ENCODE data around the gene CSF2.
"Not testable (repeated sequence)": the region's sequence is repeated elsewhere in the genome, so short reads cannot be mapped to it uniquely, and the experiment has no call there.

Gene CSF2

DNA sequence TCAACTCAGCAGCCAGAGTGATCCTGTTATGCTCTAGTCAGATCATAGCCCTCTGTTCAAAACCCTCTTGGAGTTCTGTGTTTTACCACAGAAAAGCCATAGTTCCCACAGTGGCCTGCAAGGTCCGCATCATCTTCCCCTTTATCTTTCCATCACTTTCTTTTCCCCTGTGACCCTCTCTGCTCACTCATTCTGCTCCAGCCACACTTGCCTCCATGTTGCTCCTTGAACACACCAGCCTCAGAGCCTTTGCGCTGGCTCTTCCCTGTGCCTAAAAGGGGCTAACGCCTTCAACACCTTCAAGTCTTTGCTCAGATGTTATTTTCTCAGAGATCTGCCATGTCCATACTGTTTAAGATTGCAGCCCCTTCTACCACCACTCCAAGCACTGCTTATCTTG, 26.3 kb downstream of the CSF2 start:
- Mint-ChIP-seq H3K4me3 (peak overlapping the region; percentile 49), H3K9me3 (no peaks in the 10 kb centered on the region), H3K4me1 (peaks cover 86% of the 10 kb centered on the region), H3K36me3 (peaks cover 44% of the 10 kb centered on the region), H3K27ac (peak overlapping the region; percentile 53)
- ATAC-seq (no peak), DNase-seq (ENCODE audit: low spot score in 2 of 2) (no peak)

DNA sequence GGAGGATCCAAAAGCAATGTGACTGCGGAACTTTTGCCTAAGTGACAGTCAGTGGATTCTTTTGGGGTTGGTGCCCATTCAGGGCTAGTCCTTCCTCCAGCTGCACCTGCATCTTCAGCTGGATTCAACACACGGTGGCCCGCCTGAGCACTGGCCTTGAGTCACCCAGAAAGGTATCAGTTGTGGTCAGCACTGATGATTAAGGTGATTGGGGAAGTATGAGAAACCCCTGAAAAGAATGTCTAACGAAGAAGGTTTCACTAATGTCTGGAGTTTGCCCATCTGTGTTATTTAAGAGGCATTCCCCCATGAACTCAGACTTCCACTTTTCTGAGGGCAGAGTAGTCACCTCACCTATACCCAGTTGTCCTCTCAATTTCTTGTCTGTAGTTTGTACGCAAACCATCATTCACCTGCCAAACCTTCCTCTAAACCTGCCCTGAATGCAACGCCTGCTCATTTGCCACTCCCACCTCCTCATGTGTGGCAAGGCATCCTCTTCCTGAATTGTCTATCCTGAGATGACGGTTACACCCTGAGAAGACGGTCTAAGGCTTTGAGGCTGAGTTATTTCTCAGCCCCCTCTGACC, 27.2 kb downstream of the CSF2 start:
- Mint-ChIP-seq H3K4me1 (peaks cover 86% of the 10 kb centered on the region), H3K9me3 (no peaks in the 10 kb centered on the region), H3K27ac (peak overlapping the region; percentile 53), H3K36me3 (peaks cover 41% of the 10 kb centered on the region), H3K4me3 (peak overlapping the region; percentile 49)
- DNase-seq (ENCODE audit: low spot score in 2 of 2) (peak in 1 of 2 donors; percentile 57), ATAC-seq (peak; percentile 45)

DNA sequence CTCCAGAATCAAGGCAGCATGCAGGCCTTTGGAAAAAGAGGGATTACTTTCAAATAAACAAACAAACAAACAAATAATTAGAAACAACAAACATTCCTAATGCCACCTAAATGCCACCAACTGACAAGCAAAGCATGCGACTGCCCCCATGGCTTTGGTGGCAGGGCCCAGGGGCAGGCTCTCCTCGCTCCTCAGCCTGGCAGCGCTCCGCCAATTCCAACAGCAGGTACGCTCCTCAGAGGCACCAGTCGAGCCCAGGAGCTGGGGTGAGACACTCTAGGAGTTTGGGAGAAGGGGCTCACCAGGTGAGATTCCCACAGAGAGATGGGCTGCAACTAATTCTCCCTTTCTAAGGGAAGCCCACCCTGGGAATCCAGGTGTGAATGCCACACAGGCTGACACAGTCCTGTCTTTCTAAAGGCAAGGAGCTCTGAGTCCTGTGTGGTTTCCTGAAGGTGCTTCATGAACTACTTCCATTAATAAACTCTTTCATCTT, 27.8 kb downstream of the CSF2 start:
- ATAC-seq (no peak), DNase-seq (ENCODE audit: low spot score in 2 of 2) (peak in 1 of 2 donors; percentile 51)
- Mint-ChIP-seq H3K4me1 (peaks cover 81% of the 10 kb centered on the region), H3K36me3 (peaks cover 39% of the 10 kb centered on the region), H3K9me3 (no peaks in the 10 kb centered on the region), H3K4me3 (peak overlapping the region; percentile 49), H3K27ac (peak overlapping the region; percentile 53)

DNA sequence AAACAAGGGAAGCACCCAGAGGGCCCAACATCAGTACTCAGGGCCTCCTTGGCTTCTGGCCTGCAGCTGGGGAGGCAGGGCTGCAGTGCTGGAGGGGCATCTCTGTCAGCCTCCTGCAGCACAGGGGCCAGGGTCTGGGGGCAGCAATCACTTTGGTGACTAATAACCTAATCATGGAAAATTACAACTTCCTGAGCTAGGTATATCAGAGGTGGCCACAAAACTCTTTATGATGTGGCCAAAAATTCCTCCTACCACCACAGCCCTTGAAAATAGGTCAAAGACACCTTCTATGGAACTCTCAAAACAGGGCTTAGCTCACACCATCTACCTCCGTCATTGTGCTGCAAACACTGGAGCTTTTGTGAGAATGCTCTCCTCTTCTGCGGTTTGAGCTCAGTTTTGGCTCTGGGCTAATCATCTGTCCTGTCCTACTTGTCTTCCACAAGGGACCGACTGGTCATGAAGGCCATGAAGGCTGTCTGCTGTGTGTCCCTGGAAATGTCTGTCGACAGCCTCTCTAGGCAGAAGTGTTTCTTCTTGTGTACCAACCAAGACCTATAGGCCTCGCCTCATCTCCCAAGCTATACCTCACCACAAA, 28.6 kb downstream of the CSF2 start:
- Mint-ChIP-seq H3K36me3 (peaks cover 39% of the 10 kb centered on the region), H3K27ac (peak overlapping the region; percentile 53)

DNA sequence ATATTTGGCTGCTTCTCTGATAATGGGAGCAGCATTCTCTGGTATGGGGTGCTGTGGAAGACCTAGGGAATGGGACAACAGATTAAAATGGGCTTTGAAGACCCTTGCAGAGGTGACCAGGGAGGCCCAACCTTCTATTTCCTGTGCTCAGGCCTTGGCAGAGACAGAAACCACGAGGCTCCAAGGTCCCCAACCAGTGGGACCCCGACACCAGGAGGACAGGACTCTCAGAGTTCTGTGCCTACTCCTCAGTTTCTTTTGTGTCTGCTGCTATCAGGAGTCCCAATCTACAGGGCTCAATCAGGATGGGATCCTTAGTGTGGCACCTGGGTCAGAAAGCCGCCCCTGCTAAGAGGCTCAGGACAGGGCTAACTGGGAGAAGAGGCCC, 29.3 kb downstream of the CSF2 start:
- Mint-ChIP-seq H3K36me3 (peaks cover 39% of the 10 kb centered on the region), H3K9me3 (no peaks in the 10 kb centered on the region), H3K4me3 (peak overlapping the region; percentile 49), H3K4me1 (peaks cover 72% of the 10 kb centered on the region), H3K27ac (peak overlapping the region; percentile 53)
- DNase-seq (ENCODE audit: low spot score in 2 of 2) (no peak), ATAC-seq (no peak)

More for the DNA sequence above, 28.6 kb downstream of the CSF2 start:
- H3K4me1 Mint-ChIP-seq: peaks cover 74% of the 10 kb centered on the region
- peak in 1 of 2 donors; percentile 71 for DNase-seq (ENCODE audit: low spot score in 2 of 2)
- H3K9me3 Mint-ChIP-seq: no peaks in the 10 kb centered on the region
- H3K4me3 Mint-ChIP-seq: peak overlapping the region; percentile 49
- peak; percentile 40 for ATAC-seq

DNA sequence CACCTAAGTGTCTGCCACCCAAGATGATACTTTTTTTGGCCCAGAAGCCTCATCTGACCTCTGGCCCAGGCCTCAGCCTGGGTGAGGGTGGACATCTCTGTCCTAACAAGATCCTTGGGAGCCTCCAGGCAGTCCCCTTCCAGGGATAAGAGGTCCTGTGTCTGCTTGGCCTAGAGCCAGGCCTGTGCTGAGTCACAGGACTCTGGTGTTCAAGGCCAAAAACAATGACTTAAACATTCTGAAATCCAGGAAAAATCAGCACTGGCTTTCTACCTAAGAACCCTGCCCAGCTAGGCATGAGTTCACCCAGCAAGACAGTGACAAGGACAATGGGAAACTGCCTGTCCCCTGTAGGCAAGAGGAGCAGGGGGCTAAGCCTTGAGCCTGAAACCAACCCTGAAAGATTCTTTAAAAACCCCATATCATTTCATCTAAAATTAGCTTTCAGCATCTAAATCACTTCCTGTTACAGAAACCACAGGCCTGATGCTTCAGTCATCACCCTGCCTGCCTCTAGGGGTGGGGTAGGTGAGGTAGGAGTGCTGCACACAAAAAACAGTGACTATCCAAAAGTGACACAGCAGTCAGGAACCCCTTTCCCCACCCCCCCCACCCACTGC, 29.9 kb downstream of the CSF2 start:
- Mint-ChIP-seq H3K27ac (peak overlapping the region; percentile 53), H3K4me3 (peak overlapping the region; percentile 49), H3K9me3 (no peaks in the 10 kb centered on the region), H3K4me1 (peaks cover 72% of the 10 kb centered on the region), H3K36me3 (peaks cover 39% of the 10 kb centered on the region)
- ATAC-seq: peak; percentile 69
- DNase-seq (ENCODE audit: low spot score in 2 of 2): peak in 1 of 2 donors; percentile 79

DNA sequence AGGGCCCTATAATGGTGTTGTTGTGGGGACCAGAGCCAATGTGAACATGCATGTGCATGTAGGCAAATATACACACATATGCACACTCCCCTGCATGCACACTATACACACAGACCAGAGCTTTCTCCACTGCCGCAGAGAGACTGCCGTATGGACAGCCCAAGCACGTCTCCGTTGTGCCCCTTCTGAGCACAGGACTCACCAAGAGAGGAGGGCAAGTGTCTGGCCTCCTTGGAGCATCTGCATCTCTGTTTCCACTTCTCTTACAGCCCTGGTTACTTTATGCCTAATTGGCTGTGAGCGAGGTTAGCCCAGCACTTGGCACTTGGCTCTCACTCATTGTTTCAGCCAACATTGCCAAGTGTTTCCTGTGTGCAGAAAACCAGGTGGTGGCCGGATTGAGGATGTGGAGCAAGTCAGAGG, 30.4 kb downstream of the CSF2 start:
- Mint-ChIP-seq H3K4me3 (peak overlapping the region; percentile 49), H3K27ac (peak overlapping the region; percentile 53), H3K4me1 (peaks cover 68% of the 10 kb centered on the region), H3K9me3 (no peaks in the 10 kb centered on the region), H3K36me3 (peaks cover 36% of the 10 kb centered on the region)
- DNase-seq (ENCODE audit: low spot score in 2 of 2) (no peak), ATAC-seq (no peak)

DNA sequence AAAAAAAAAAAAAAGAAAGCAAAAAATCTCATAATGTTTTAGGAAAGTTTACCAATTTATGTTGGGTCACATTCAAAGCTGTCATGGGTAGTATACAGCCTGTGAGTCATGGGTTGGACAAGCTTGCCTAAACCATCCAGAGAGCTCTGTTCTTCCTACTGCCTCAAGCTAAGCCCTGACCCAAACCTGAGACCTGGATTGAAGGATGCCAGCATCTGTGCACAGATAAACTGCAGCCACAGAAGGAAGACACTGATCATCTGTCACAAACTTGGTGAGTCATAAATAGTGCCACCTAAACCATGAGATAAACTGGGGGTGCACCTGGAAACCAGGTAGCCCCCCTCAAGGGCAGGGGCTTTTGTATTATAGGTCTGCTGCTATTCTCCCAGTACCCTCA, 31.0 kb downstream of the CSF2 start:
- Mint-ChIP-seq H3K27ac (peak overlapping the region; percentile 53), H3K4me1 (peaks cover 63% of the 10 kb centered on the region), H3K36me3 (peaks cover 30% of the 10 kb centered on the region), H3K4me3 (peak overlapping the region; percentile 49), H3K9me3 (no peaks in the 10 kb centered on the region)
- no peak for DNase-seq (ENCODE audit: low spot score in 2 of 2)
- ATAC-seq: no peak

DNA sequence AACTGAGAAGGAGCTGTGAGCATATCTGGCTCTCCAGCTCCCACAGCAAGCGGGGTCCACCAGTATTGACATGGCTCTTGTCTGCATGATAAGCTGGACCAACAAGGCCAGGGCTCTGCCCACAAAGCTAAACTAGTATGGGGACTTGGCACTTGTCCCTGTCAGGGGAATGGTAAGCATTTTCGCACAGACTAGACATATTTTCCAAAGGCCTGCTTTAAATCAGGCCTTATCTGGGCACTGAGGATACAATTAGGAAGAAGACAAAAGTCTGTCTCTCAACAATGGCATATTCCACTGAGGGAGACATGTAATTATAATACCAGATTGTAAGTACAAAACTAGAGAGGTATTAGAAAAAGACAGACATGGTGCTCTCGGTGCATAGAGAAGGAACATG, 32.1 kb downstream of the CSF2 start:
- Mint-ChIP-seq H3K36me3 (peaks cover 22% of the 10 kb centered on the region), H3K4me1 (peaks cover 63% of the 10 kb centered on the region), H3K27ac (peak overlapping the region; percentile 53), H3K9me3 (no peaks in the 10 kb centered on the region), H3K4me3 (peak overlapping the region; percentile 49)
- ATAC-seq (no peak), DNase-seq (ENCODE audit: low spot score in 2 of 2) (no peak)

DNA sequence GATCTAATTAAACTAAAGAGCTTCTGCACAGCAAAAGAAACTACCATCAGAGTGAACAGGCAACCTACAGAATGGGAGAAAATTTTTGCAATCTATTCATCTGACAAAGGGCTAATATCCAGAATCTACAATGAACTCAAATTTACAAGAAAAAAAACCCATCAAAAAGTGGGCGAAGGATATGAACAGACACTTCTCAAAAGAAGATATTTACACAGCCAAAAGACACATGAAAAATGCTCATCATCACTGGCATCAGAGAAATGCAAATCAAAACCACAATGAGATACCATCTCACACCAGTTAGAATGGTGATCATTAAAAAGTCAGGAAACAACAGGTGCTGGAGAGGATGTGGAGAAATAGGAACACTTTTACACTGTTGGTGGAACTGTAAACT, 34.9 kb downstream of the CSF2 start:
- Mint-ChIP-seq H3K36me3 (peaks cover 16% of the 10 kb centered on the region), H3K4me3 (peak overlapping the region; percentile 22), H3K4me1 (peaks cover 64% of the 10 kb centered on the region), H3K27ac (peak overlapping the region; percentile 56)
- ATAC-seq; DNase-seq (ENCODE audit: low spot score in 2 of 2); H3K9me3 Mint-ChIP-seq: not testable (repeated sequence)

DNA sequence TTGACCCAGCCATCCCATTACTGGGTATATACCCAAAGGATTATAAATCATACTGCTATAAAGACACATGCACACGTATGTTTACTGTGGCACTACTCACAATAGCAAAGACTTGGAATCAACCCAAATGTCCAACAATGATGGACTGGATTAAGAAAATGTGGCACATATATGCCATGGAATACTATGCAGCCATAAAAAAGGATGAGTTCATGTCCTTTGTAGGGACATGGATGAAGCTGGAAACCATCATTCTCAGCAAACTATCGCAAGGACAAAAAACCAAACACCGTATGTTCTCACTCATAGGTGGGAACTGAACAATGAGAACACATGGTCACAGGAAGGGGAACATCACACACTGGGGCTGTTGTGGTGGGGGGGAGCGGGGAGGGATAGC, 35.4 kb downstream of the CSF2 start:
- Mint-ChIP-seq H3K4me3 (peak overlapping the region; percentile 22), H3K36me3 (peaks cover 12% of the 10 kb centered on the region), H3K4me1 (peaks cover 63% of the 10 kb centered on the region), H3K27ac (peak overlapping the region; percentile 56)
- not testable (repeated sequence) for DNase-seq (ENCODE audit: low spot score in 2 of 2); ATAC-seq; H3K9me3 Mint-ChIP-seq

DNA sequence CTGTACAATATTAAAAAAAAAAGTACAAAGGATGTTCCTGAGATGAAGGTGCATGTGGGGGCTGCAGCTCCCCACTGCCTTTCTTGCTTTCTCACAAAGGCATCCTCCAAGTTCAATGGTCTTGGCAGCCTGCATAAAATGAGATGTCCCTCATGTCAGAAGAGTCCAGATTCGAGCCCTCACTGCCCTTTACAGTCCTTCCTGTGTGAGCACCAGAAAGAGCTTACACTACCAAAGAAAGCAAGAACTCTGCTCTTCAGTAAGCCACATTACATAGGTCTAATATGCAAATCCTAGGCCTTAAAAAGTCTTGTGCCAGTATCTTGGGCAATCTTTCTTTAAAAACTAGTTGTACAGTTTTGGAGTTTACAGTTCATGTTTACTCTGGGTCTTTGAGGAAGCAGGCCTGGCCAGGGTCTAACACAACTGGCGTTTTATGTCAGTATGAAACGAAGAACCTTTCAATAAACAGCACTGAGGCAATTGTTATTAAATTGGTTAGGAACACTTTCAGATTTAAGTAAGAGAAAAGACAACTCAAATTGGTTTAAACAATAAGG, 36.0 kb downstream of the CSF2 start:
- Mint-ChIP-seq H3K27ac (peak overlapping the region; percentile 89), H3K36me3 (peaks cover 9% of the 10 kb centered on the region), H3K4me1 (peaks cover 63% of the 10 kb centered on the region), H3K4me3 (peak overlapping the region; percentile 70), H3K9me3 (no peaks in the 10 kb centered on the region)
- ATAC-seq (no peak), DNase-seq (ENCODE audit: low spot score in 2 of 2) (no peak)

DNA sequence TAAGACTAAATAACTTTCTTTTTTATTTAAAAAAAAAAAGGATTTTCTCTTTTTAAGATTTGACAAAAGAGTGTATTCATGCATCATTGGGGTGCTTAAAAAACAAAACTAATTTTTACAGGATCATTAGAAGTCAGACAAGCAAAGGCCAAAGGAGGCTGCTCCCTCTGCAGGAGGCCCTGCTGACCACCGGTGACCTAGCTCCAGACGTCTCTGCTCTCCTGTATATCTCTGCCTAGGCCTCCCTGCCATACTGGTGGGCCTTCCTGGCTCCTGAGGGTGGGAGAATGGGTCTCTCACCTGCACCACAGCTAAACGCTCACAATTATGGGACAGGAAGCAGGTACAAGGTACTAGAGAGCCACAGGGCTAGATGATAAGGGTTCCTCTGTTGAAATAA, 36.6 kb downstream of the CSF2 start:
- Mint-ChIP-seq H3K36me3 (peaks cover 7% of the 10 kb centered on the region), H3K4me3 (peak overlapping the region; percentile 70), H3K27ac (peak overlapping the region; percentile 89), H3K9me3 (no peaks in the 10 kb centered on the region), H3K4me1 (peaks cover 63% of the 10 kb centered on the region)
- DNase-seq (ENCODE audit: low spot score in 2 of 2): no peak
- no peak for ATAC-seq

DNA sequence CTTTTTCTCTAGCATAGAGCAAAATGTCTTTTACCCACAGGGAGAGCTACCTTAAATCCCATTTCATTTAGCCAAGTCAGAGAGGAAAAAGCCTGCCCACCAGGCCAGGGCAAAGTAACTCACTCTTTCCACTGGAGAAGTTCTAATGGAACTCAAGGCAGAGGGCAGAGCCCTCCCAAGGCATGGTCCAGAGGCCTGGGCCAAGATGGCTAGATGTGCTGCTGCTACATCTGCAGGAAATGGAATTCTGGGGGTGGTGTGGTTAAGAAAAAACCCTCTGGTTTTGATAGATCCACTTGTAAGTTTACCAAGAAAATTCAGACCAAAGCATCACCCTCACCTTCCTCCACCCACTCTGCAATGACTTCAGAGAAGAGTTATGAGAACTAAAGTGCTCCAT, 37.3 kb downstream of the CSF2 start:
- Mint-ChIP-seq H3K4me1 (peaks cover 63% of the 10 kb centered on the region), H3K36me3 (peaks cover 7% of the 10 kb centered on the region), H3K4me3 (peak overlapping the region; percentile 70), H3K9me3 (no peaks in the 10 kb centered on the region), H3K27ac (peak overlapping the region; percentile 89)
- ATAC-seq (peak; percentile 45), DNase-seq (ENCODE audit: low spot score in 2 of 2) (no peak)

DNA sequence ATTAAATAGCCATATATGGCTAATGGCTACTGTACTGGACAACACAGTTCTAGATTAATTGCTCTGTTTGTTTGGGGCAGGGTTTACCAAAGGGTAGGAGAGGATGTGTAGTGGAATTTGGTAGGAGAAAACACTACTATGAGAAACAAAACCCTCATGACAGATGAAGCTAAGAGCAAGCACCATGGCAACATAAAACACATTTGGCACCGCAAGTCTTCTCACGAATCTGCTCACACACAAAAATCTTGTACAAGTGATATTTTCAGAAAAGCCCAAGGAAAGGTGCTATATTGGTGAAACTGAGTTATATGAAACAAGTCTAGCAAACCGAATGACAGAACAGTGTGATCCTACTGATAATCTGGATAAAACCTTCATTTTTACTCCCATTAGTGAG, 38.5 kb downstream of the CSF2 start:
- Mint-ChIP-seq H3K4me1 (peaks cover 74% of the 10 kb centered on the region), H3K4me3 (peak overlapping the region; percentile 70), H3K36me3 (peaks cover 7% of the 10 kb centered on the region), H3K9me3 (no peaks in the 10 kb centered on the region), H3K27ac (peak overlapping the region; percentile 89)
- ATAC-seq (no peak), DNase-seq (ENCODE audit: low spot score in 2 of 2) (no peak)
